ENCODE data around the gene PAIP1.
"Not testable (repeated sequence)": the region's sequence is repeated elsewhere in the genome, so short reads cannot be mapped to it uniquely, and the experiment has no call there.

Gene PAIP1

DNA sequence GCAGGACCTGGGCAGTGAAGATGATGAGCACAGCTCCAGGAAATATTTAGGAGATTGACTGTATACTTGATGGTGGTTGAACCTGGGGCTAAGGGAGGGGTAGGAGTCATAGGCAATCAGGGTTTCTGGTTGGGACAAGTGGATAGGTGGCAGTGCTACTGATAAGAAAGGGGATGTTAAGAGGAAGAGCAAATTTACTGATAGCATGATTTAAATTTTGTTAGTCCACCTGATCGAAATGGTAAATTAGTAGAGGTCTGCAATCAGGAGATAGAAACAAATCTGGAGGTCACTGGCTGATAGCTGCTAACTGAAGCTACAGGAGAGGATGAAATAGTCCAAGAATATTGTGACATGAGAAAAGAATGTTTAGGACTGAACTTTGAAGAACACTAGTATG is 36.3 kb downstream of the PAIP1 start:
- DNase-seq (ENCODE audit: low read depth, low spot score), result no peak

DNA sequence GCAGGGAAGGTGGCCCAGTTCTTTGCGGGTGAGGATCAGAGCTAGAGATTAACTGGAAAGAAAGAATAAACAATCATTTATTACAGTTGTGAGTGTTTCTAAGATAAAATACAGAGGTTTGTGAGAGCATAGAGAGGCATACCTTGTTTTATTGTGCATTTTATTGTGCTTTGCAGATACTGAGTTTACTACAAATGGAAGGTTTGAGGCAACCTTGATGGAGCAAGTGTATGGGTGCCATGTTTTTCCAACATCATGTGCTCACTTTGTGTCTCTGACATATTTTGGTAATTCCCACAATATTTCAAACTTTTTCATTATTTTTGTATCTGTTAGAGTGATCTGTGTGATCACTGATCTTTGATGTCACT is 41.2 kb downstream of the PAIP1 start:
- no peak for DNase-seq (ENCODE audit: low read depth, low spot score)

DNA sequence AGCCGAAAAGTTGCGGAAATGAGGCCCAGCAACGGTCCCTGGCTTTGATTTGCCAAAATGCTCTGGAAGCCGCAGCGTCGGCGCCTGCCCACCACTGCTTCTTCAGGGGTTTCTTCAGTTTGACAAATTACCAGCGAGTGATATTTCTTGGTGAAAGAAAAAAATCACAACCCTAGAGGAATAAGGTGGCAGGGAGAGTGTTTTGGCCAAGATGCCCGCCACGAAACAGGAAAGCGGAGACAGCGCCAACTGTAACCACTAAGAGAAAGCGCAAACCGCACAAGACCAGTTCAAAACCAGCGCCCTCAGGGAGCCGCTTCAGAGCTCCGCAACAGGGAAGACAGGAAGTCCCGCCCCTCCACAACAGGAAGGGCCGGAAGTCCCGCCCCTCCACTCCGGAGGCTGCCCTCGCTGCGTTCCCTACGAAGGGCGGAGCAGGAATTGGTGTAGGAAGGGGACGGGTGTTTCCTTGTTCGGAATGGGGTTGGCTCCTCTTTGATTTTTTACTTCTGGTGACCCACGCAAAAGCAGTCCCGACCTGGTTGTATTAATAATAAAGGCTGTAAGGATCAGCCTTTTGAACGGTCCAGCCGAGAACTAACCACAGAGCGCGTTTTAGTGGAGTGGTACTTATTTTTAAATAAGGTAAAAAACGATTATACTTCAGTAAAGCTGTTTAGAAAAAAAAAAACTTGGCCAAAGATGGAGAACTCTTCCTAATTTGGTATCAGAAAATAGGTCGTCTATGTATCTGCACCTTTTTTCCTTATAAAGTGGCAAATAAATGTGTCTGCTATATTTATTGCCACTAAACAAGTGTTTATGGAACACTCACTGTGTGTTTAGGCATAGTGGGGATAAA is 41.8 kb downstream of the PAIP1 start, which contains the start of gene C5orf34:
Gene C5orf34, minus strand, starts transcription at position 333 of the 862 bp plus-strand sequence. CDS start 5,809 bp downstream, outside the sequence.
- DNase-seq (ENCODE audit: low read depth, low spot score), result peak; percentile 82

DNA sequence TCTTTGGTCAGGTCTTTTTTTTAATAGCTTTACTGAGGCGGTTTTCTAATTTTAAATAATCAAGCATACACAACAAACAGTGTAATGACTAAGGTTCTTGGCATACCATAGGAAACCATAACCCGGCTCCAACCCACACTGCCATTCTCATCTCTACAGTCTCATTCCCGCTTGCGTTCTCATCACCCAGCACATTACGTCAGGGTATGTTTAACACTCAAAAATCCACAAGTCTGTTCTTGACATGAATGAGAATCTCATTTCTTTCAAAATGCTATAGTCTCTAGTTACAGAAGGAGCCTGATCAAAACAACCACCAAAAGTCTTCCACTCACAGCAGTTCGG is 42.4 kb downstream of the PAIP1 start:
- DNase-seq (ENCODE audit: low read depth, low spot score), result no peak

DNA sequence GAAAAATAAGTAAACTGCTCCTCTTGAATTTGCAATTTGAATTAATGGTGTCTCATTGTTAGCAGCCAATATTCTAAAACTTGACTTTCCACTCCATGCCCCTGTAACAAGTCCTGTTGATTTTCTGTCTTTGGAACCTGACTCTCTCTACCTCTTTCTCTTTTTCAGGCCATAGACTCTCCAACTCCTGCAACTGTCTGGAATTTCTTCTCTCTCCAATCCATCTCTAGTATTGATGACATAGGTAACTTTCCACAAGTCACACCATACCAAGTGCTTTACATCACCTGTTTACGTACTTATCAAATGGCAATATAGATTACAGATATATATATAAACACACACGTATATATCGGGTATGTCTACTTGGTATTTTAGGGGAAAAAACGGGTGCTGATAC is 42.9 kb downstream of the PAIP1 start:
- no peak for DNase-seq (ENCODE audit: low read depth, low spot score)

DNA sequence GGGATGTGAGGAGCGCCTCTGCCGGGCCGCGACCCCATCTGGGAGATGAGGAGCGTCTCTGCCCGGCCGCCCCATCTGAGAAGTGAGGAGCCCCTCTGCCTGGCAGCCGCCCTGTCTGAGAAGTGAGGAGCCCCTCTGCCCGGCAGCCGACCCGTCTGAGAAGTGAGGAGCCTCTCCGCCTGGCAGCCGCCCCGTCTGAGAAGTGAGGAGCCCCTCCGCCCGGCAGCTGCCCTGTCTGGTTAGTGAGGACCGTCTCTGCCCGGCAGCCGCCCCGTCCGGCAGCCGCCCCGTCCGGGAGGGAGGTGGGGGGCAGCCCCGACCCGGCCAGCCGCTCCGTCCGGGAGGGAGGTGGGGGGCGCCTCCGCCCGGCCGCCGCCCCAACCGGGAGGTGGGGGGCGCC is 45.8 kb downstream of the PAIP1 start:
- DNase-seq (ENCODE audit: low read depth, low spot score), result not testable (repeated sequence)

DNA sequence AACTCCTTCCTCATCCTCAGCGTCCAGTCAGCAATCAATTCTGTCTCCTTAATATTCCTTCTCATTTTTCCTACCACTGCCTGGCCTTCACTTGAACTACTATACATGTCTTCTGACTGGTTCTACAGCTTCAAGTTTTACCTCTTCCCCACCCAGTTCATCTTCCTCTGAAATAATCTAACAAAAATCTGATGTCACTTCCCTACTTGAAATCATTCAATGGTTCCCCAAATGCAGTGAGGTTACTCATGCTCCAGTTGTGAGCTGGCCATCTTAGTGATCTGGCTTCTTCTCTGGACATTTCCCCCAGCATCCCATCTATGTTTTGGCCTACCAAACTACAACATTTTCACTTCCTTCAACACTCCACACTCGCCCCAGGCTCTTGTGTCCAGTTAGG is 58.3 kb downstream of the PAIP1 start:
- no peak for DNase-seq (ENCODE audit: low read depth, low spot score)

DNA sequence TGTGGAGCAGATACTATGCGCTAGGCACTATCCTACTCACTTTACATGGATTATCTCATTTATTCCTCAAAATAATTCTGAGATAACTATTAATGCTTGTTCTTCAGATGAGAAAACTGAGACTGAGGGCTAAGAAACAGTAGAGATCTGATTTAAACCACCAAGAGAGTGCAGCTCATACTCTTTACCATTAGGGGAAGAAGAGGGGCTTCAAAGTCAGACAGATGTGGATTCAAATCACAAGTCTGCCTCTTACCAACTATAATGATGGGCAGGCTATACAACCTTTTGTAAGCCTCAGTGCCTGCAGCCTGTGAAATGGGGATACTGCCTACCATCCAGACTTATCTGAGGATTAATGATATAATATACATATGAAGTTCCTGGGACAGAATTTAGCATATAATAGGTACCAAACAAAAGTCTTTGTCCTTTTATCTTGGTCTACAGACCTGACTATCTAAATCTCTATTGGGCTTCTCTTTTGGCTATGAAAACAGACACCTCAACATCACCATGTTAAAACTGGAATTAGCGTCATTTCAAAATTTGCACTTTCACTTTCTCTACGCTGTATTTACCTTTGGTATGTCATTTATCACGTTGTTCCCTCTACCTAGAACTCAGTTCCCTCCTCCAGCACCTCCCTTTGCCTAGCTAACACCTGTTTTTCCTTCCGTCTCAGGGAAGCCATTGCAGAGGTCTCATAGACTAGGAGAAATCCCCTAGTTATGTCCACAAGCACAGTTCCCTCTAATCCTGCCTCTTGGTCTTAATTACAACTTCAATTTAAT is 59.4 kb downstream of the PAIP1 start:
- DNase-seq (ENCODE audit: low read depth, low spot score), result no peak

DNA sequence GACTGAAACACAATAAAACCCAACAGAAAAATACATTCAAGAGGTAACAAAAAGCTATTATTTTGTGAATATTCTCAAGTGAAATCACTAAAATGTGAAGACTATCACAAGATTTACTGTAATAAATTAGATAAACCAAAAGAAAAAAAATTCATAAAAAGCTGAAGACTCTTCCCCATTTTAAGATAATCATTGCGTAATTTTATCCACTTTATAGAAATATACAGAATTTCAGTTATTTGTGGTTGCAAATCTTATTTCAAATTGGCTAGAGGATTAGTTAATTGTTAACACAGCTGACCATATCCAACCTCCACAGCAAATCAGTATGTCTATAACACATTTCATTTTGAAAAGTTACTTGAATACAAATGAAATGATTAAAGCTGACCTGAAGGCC is 65.6 kb downstream of the PAIP1 start:
- DNase-seq (ENCODE audit: low read depth, low spot score), result no peak

DNA sequence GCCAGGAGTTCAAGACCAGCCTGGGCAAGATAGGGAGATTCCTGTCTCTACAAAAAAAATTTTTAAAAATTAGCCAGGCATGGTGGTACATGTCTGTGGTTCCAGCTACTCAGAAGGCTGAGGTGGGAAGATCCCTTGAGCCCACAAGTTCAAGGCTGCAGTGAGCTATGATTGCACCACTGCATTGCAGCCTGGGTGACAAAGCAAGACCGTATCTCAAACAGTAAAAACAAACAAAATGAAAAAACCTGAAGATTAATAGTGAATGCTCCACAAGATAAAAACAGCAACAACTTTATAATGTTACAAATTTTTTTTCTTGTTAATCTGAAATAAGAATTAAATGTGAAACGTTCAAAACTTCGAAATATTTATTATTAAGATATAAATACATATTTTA is 70.5 kb downstream of the PAIP1 start:
- no peak for DNase-seq (ENCODE audit: low read depth, low spot score)

DNA sequence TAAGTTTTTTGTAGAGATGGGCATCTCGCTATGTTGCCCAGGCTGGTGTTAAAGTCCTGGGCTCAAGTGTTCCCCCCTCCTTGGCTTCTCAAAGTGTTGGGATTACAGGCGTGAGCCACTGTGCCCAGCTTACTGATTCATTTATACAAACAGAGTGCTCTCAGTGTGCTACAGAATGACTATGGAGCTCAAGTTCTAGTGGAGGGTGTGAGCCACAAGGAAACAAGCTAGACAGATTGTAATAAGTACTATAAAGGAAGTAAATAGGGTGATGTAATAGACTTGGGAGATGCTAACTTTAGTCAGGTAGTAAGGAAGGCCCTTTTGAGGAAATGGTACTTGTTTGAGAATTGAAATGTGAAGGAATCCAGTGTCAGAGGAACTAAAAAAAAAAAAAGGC is 71.5 kb downstream of the PAIP1 start:
- no peak for DNase-seq (ENCODE audit: low read depth, low spot score)

DNA sequence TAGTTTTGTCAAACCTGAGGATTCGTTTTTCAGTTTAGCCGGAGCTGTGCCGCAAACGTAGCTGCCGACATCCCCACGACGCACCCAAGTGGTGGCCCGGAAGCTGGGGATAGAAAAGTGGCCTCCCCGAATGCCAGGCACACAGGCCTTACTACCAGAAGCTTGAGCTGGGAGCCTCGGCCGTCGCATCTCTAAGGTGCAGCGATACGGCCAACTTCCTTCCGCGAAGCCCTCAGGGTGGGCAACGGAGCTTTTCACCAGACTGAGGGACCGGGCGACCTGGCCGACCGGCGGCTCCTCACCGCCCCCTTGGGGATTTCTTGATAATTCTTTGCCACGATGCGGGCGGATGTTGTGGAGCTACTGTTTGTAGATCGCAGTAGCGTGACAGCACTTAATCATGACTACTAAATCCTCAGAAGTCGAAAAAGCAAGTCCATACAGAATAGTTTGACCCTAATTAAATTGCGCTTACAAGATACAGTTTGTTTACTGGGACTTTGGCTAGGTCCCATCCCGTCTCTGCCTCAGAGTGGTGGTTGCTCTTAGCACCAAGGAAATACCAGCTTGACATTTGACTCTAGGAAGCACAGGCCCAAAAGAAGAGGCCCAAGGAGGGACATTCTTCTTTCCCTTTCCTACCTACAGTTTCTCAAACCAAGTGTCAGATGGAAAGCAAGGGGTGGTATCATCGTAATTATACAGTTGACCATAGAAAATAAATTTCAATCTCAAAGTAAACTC is 72.6 kb downstream of the PAIP1 start:
- DNase-seq (ENCODE audit: low read depth, low spot score), result peak; percentile 73

DNA sequence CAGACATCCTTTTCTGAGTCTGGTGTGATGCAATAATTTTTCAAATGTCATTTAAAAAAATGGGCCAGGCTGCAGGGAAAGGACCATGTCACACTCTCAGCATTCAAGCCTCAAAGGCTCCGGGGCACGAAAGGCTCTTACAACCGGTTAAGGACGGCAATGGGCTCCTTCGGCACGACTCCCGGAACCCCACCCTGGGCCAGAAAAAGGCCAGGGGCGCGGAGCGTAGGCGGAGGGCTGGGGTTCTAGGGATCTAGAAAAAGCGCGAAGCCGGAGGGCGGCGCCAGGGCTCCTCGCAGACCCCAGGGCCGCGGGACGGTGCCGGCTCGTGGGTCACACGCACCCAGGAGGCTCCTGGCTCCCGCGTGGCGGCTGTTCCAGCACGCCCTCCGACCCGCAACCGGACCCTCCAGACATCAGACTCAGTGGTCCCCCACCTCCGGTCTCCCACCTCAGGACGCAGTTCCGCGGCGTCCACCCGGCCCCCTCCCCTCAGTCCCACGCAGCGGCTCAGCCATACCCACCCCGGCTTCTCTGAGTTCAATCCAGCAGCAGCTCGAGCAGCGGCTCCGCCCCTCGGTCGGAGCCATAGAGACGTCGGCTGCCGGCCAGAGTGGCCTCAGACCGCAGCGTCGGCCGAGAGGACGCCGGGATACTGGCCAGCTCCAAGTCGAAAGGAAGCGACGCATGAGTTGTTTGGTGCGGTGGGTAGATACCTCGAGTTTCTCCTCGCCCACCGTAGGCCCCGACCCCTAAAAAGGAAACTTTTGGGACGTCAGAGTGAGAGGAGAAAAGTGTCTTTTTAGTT is 73.4 kb downstream of the PAIP1 start, which contains the start of gene TMEM267:
Gene TMEM267, minus strand, starts transcription at position 568 of the 808 bp plus-strand sequence. CDS start 29,896 bp downstream, outside the sequence.
- peak; percentile 69 for DNase-seq (ENCODE audit: low read depth, low spot score)

DNA sequence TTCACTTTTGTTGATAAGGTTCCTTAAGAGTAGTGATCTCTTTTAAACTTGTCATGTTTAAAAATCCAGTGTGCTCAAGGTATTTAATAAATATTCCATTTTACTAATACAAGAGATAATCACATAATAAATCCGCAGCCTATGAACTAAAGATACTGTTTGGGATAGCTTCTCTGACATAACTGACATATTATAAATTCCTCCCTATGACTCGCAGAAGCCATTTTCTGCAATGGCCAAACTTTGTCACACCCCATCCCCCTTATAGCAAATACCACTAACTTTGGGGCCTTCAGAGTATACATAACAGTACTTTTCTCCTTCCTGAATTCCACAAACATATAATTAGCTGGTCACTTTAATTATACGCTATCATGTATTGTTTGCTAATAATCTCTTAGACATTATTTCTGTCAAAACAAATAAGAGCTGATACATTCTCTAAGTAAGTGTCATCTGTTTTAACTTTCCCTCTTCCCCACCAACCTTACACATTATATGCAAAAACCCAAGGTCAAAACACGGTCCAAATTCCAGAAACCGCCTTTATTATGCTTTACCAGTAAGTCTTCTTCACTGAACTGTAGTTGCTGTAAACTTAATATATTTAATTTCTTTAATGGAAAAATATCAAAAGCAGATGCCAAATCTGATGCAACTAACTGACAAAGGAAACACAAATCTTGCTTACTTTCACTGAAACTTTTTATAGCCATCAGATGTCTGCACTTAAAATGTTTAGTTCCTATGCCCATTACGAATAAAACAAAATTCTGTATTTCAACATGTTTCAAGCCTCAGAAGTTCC is 74.2 kb downstream of the PAIP1 start:
- DNase-seq (ENCODE audit: low read depth, low spot score), result no peak

Measured in activated CD4-positive, CD25-positive, alpha-beta regulatory T cell treated with anti-CD3 and anti-CD28 coated beads, Interleukin-2, amount 50 U/mL, for 16 hours (primary cell).